H1 (cell line): ENCODE measurements around the gene CFAP20. TPM values are rescaled to one million over a fixed set of nuclear protein-coding genes. Genes with fewer than 3 reads are reported as not detected.

ENCODE experiments used
- CTCF ChIA-PET: fragments of 300-600 bp; sonication (Branson Sonifier 250); formaldehyde crosslinking; loops from one replicate; lab custom pipeline; 2021; ENCODE audit not compliant: partially characterized antibody; lab: Charles Lee
- POLR2A ChIA-PET: fragments of 300-600 bp; sonication (Branson Sonifier 250); formaldehyde crosslinking; loops from one replicate; lab custom pipeline; 2021; ENCODE audit warnings: inconsistent platforms; ENCODE audit not compliant: partially characterized antibody; lab: Charles Lee
- DNase-seq, 2 experiments: peaks; one replicate each; pipeline versions ENCODE4 v3.0.0 to v3.0.0-alpha.2; 2010 to 2022; ENCODE audit warnings: low spot score in 2 of 2, low read depth in 1 of 2, mixed read lengths in 1 of 2
- FAIRE-seq: peaks from 2 replicates; lab custom pipeline; 2011; peaks lifted over from hg19 to GRCh38; lab: Jason Lieb, UNC
- H2AFZ ChIP-seq: 2 replicates; pipeline ENCODE4 v1.8.1; 2012; ENCODE audit warnings: low read length, inconsistent platforms
- H2AK5ac ChIP-seq: 2 replicates; pipeline ENCODE4 v1.6.1; 2013; ENCODE audit warnings: low read depth, low read length
- H2BK120ac ChIP-seq: replicated peaks from 2 replicates; pipeline ENCODE3; 2013; ENCODE audit warnings: low read depth, low read length, inconsistent platforms
- H2BK12ac ChIP-seq: 2 replicates; pipeline ENCODE4 v1.6.1; 2013; ENCODE audit warnings: low read depth, low read length
- H2BK15ac ChIP-seq: 2 replicates; pipeline ENCODE4 v1.6.1; 2013; ENCODE audit warnings: low read length
- H2BK20ac ChIP-seq: 2 replicates; pipeline ENCODE4 v1.6.1; 2013; ENCODE audit warnings: low read length
- H2BK5ac ChIP-seq: 2 replicates; pipeline ENCODE4 v1.6.1; 2013; ENCODE audit warnings: low read depth, low read length
- H3K14ac ChIP-seq: 2 replicates; pipeline ENCODE4 v1.6.1; 2013; ENCODE audit warnings: inconsistent platforms; ENCODE audit not compliant: insufficient read length
- H3K18ac ChIP-seq: 2 replicates; pipeline ENCODE4 v1.6.1; 2013; ENCODE audit warnings: low read length; ENCODE audit errors: extremely low read depth
- H3K23ac ChIP-seq: 2 replicates; pipeline ENCODE4 v1.6.1; 2013; ENCODE audit warnings: inconsistent platforms; ENCODE audit not compliant: insufficient read length
- H3K23me2 ChIP-seq: 2 replicates; pipeline ENCODE4 v1.6.1; 2013; ENCODE audit warnings: low read depth, low read length
- H3K27ac ChIP-seq: 2 replicates; pipeline ENCODE4 v1.6.1; 2011; ENCODE audit warnings: low read depth, low read length, inconsistent platforms
- H3K27me3 ChIP-seq, 4 experiments: replicated peaks in 1 of 4; 1 replicate in 1 of 4; 2 replicates in 3 of 4; pipeline versions ENCODE4 v1.6.1 to v1.8.1; 2011 to 2013; ENCODE audit warnings: low read length in 3 of 4, mild to moderate bottlenecking in 3 of 4, inconsistent platforms in 2 of 4, mixed read lengths in 2 of 4, moderate library complexity in 1 of 4; ENCODE audit not compliant: control insufficient read depth in 3 of 4, insufficient read depth in 3 of 4; ENCODE audit errors: extremely low read depth in 1 of 4
- H3K36me3 ChIP-seq, 4 experiments: 2 replicates each; pipeline versions ENCODE4 v1.6.1 to v1.8.1; 2011 to 2013; ENCODE audit warnings: mild to moderate bottlenecking in 4 of 4, low read length in 3 of 4, moderate library complexity in 2 of 4, control low read depth in 1 of 4, inconsistent platforms in 1 of 4; ENCODE audit not compliant: insufficient read depth in 4 of 4, control insufficient read depth in 2 of 4
- H3K4ac ChIP-seq: replicated peaks from 2 replicates; pipeline ENCODE3; 2013; ENCODE audit warnings: low read length, low read depth, mixed read lengths, inconsistent platforms; ENCODE audit not compliant: insufficient read length
- H3K4me1 ChIP-seq, 4 experiments: replicated peaks in 1 of 4; 1 replicate in 1 of 4; 2 replicates in 3 of 4; pipeline versions ENCODE4 v1.6.1 to v1.8.1; 2011 to 2013; ENCODE audit warnings: low read length in 3 of 4, inconsistent platforms in 2 of 4, mixed read lengths in 1 of 4; ENCODE audit not compliant: insufficient read depth in 4 of 4, control insufficient read depth in 3 of 4
- H3K4me2 ChIP-seq, 2 experiments: 2 replicates each; pipeline versions ENCODE4 v1.6.1 to v1.8.1; 2011 to 2013; ENCODE audit warnings: low read depth in 2 of 2, low read length in 2 of 2, control low read depth in 1 of 2, inconsistent platforms in 1 of 2, mild to moderate bottlenecking in 1 of 2; ENCODE audit not compliant: insufficient read depth in 1 of 2
- H3K4me3 ChIP-seq, 4 experiments: fragments of 200-600, 300-600 bp in 1 of 4; sonication (generic), shearing (Covaris generic), sonication (Bioruptor Twin) in 1 of 4; 2 replicates each; pipeline versions ENCODE4 v1.5.1 to v1.8.1; 2011 to 2016; ENCODE audit warnings: low read length in 4 of 4, low read depth in 3 of 4, control low read depth in 2 of 4, inconsistent platforms in 2 of 4, mild to moderate bottlenecking in 2 of 4, mixed read lengths in 1 of 4, moderate library complexity in 1 of 4; ENCODE audit not compliant: insufficient read depth in 2 of 4; ENCODE audit errors: extremely low read depth in 1 of 4
- H3K56ac ChIP-seq: replicated peaks from 2 replicates; pipeline ENCODE3; 2013; ENCODE audit warnings: low read depth, mild to moderate bottlenecking, mixed read lengths, low read length, inconsistent platforms; ENCODE audit not compliant: insufficient read length
- H3K79me1 ChIP-seq: 2 replicates; pipeline ENCODE4 v1.6.1; 2013; ENCODE audit warnings: low read depth, low read length, control low read depth
- H3K79me2 ChIP-seq, 2 experiments: 2 replicates each; pipeline versions ENCODE4 v1.6.1 to v1.8.1; 2012 to 2013; ENCODE audit warnings: low read length in 2 of 2, mild to moderate bottlenecking in 2 of 2, inconsistent platforms in 1 of 2; ENCODE audit not compliant: insufficient read depth in 2 of 2, control insufficient read depth in 1 of 2
- H3K9ac ChIP-seq, 4 experiments: replicated peaks in 1 of 4; 1 replicate in 1 of 4; 2 replicates in 3 of 4; pipeline versions ENCODE4 v1.6.1 to v1.8.1; 2011 to 2013; ENCODE audit warnings: low read depth in 3 of 4, low read length in 3 of 4, control low read depth in 2 of 4, mild to moderate bottlenecking in 2 of 4, moderate library complexity in 2 of 4, inconsistent platforms in 1 of 4; ENCODE audit errors: extremely low read depth in 1 of 4
- H3K9me3 ChIP-seq, 2 experiments: 2 replicates each; pipeline versions ENCODE4 v1.6.1 to v1.8.1; 2012 to 2013; ENCODE audit warnings: mild to moderate bottlenecking in 2 of 2, moderate library complexity in 2 of 2, control low read depth in 1 of 2, inconsistent platforms in 1 of 2, low read depth in 1 of 2, low read length in 1 of 2, mixed read lengths in 1 of 2; ENCODE audit not compliant: insufficient read depth in 2 of 2
- H4K20me1 ChIP-seq, 2 experiments: replicated peaks in 1 of 2; 2 replicates each; pipeline versions ENCODE3 to v1.8.1; 2011 to 2013; ENCODE audit warnings: inconsistent platforms in 2 of 2, low read length in 2 of 2, mild to moderate bottlenecking in 1 of 2; ENCODE audit not compliant: insufficient read depth in 2 of 2, control insufficient read depth in 1 of 2
- H4K5ac ChIP-seq: 2 replicates; pipeline ENCODE4 v1.6.1; 2013; ENCODE audit warnings: low read length, low read depth, mixed read lengths, inconsistent platforms; ENCODE audit not compliant: insufficient read length
- H4K8ac ChIP-seq: 2 replicates; pipeline ENCODE4 v1.8.0; 2013; ENCODE audit warnings: mild to moderate bottlenecking, moderate library complexity, low read length, inconsistent platforms; ENCODE audit not compliant: insufficient read depth; ENCODE audit errors: extremely low read depth
- H4K91ac ChIP-seq: replicated peaks from 2 replicates; pipeline ENCODE3; 2013; ENCODE audit warnings: low read length, mixed read lengths, inconsistent platforms; ENCODE audit not compliant: insufficient read length
- ASH2L ChIP-seq: fragments of 200-600, 300-600 bp; sonication (generic); IDR thresholded peaks from one replicate; pipeline ENCODE4 v1.7.1; 2017; ENCODE audit warnings: low read length
- HDAC6 ChIP-seq: IDR thresholded peaks from one replicate; pipeline ENCODE4 v1.7.1; 2012; ENCODE audit warnings: low read depth, mild to moderate bottlenecking, inconsistent platforms, low read length, moderate library complexity
- WGBS, 2 experiments: shearing (Covaris generic) in 1 of 2; methylation state at CpG; one replicate each; pipeline versions ENCODE4 v1.1.6 to v1.1.7; 2013 to 2015; ENCODE audit warnings: low lambda C conversion rate in 2 of 2, mixed read lengths in 2 of 2, inconsistent platforms in 1 of 2, low coverage in 1 of 2, missing lambda C conversion rate in 1 of 2; ENCODE audit not compliant: insufficient replicate concordance in 2 of 2, insufficient coverage in 1 of 2, insufficient read length in 1 of 2; ENCODE audit errors: extremely low coverage in 1 of 2, missing lambda C conversion rate in 1 of 2; 5-methylcytosine and 5-hydroxymethylcytosine counted together
- polyA plus RNA-seq, 7 experiments: library from polyadenylated mRNA; depleted of rRNA in 3 of 7; stranded (reverse) in 5 of 7; unstranded in 2 of 7; fragments of >200 nt in 5 of 7; fragments of 200-250 nt in 2 of 7; gene quantifications; 1 replicate in 5 of 7; 2 replicates in 1 of 7; 4 replicates in 1 of 7; pipeline versions ENCODE4 v1.2.1 to v1.2.3, GENCODE V29; 2011 to 2013; ENCODE audit warnings: missing spikeins in 2 of 7, mixed read lengths in 2 of 7
- total RNA-seq: library from RNA; stranded (reverse); fragmentation: NEBNext Ultra II Directional; extraction: Animal tissue kit (Norgen Biotek cat#: 25700); gene quantifications from 2 replicates; pipeline ENCODE4 v1.2.1, GENCODE V29; 2021
- TF ChIP-seq, protein P1 (sequence below), 3 experiments: IDR thresholded peaks; 1 replicate in 2 of 3; 2 replicates in 1 of 3; pipeline versions ENCODE4 v1.5.1 to v1.6.1; 2011; ENCODE audit warnings: low read length in 3 of 3, mild to moderate bottlenecking in 3 of 3, inconsistent platforms in 2 of 3, low read depth in 1 of 3, moderate library complexity in 1 of 3; ENCODE audit not compliant: insufficient read depth in 1 of 3; ENCODE audit errors: control extremely low read depth in 1 of 3

CFAP20 gene
- total and polyA plus RNA-seq, 2 of the 8 experiments (the other 6 are each of a cell fraction or from before 2014, with no cell fraction given): 45.6 to 65.4 TPM

- H3K23me2 ChIP-seq: no peaks in the 10 kb centered on the region
- no peak for TF ChIP-seq HDAC6
- no peak for TF ChIP-seq ASH2L
- TF ChIP-seq, protein P1, sequence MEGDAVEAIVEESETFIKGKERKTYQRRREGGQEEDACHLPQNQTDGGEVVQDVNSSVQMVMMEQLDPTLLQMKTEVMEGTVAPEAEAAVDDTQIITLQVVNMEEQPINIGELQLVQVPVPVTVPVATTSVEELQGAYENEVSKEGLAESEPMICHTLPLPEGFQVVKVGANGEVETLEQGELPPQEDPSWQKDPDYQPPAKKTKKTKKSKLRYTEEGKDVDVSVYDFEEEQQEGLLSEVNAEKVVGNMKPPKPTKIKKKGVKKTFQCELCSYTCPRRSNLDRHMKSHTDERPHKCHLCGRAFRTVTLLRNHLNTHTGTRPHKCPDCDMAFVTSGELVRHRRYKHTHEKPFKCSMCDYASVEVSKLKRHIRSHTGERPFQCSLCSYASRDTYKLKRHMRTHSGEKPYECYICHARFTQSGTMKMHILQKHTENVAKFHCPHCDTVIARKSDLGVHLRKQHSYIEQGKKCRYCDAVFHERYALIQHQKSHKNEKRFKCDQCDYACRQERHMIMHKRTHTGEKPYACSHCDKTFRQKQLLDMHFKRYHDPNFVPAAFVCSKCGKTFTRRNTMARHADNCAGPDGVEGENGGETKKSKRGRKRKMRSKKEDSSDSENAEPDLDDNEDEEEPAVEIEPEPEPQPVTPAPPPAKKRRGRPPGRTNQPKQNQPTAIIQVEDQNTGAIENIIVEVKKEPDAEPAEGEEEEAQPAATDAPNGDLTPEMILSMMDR (IDR thresholded peaks at IDR 0.05; ENCODE audit: control extremely low read depth in 1 of 3, insufficient read depth in 1 of 3, low read depth in 1 of 3, low read length in 3 of 3): peak in 1 of 3 experiments; percentile 29; a peak in 1 of 4 replicates
- no peaks in the 10 kb centered on the region for H3K27me3 ChIP-seq
- H3K4me3 ChIP-seq: no peak overlapping the region
- H3K79me2 ChIP-seq: no peaks in the 10 kb centered on the region
- DNase-seq (no peak), FAIRE-seq (no peak)
- H4K20me1 ChIP-seq: no peaks in the 10 kb centered on the region
- no peak overlapping the region for H3K14ac ChIP-seq
- no peak overlapping the region for H2AK5ac ChIP-seq
- no peak overlapping the region for H3K23ac ChIP-seq
- no peak overlapping the region for H2BK15ac ChIP-seq
- H3K4me1 ChIP-seq: peaks cover 9 to 24% (median 21%) of the 10 kb centered on the region in 4 experiments
- 51% methylated on average over 2 of the region's 2 CpGs; no CpG with 5 or more reads in 1 of the 2 experiments for WGBS, 2 experiments
- ChIA-PET CTCF (interaction anchor here (0.6 to 18.9 kb wide), 11 partner anchors 8 to 104 kb away, joined by 3 to 235 read pairs (median 5); partner anchors contain the start of gene CFAP20), POLR2A (interaction anchor here (1.0 to 4.7 kb wide), 4 partner anchors 10 to 90 kb away, joined by 3 to 27 read pairs (median 6); partner anchors contain the start of gene CFAP20)
- no peak overlapping the region for H2BK20ac ChIP-seq
- H3K56ac ChIP-seq: no peak overlapping the region
- H2AFZ ChIP-seq: peak overlapping the region; percentile 28; the same call in 1 of the 2 replicates
- no peak overlapping the region for H3K18ac ChIP-seq
- no peaks in the 10 kb centered on the region for H3K9me3 ChIP-seq
- no peak overlapping the region for H3K9ac ChIP-seq
- no peak overlapping the region for H4K8ac ChIP-seq
- H2BK12ac ChIP-seq: no peak overlapping the region
- H3K4me2 ChIP-seq: peak overlapping the region in 1 of 2 experiments; percentile 40; a peak in 1 of 4 replicates
- H4K91ac ChIP-seq: no peak overlapping the region
- no peaks in the 10 kb centered on the region for H3K36me3 ChIP-seq
- no peak overlapping the region for H3K27ac ChIP-seq
- H2BK120ac ChIP-seq: no peak overlapping the region
- no peak overlapping the region for H4K5ac ChIP-seq
- no peak overlapping the region for H2BK5ac ChIP-seq
- no peaks in the 10 kb centered on the region for H3K79me1 ChIP-seq
- H3K4ac ChIP-seq: no peak overlapping the region
These were observed 22.0 kb downstream of the CFAP20 start for GRCh38 chr16:58107228-58107627.
